GM19452 (cell line): ENCODE measurements around the gene JSRP1.

Source experiments
- ATAC-seq: cut with Tn5 transposase; IDR thresholded peaks from one replicate; pipeline ENCODE4 v1.9.1; 2021; ENCODE audit not compliant: unreplicated experiment

Gene JSRP1

GRCh38 chr19:2232286-2233151, 23.7 kb downstream of the JSRP1 start:
- no peak for ATAC-seq

- ATAC-seq, result no peak
Measured at GRCh38 chr19:2231621-2232221, 24.5 kb downstream of the JSRP1 start.

GRCh38 chr19:2230807-2231533, 25.2 kb downstream of the JSRP1 start:
- no peak for ATAC-seq

DNA sequence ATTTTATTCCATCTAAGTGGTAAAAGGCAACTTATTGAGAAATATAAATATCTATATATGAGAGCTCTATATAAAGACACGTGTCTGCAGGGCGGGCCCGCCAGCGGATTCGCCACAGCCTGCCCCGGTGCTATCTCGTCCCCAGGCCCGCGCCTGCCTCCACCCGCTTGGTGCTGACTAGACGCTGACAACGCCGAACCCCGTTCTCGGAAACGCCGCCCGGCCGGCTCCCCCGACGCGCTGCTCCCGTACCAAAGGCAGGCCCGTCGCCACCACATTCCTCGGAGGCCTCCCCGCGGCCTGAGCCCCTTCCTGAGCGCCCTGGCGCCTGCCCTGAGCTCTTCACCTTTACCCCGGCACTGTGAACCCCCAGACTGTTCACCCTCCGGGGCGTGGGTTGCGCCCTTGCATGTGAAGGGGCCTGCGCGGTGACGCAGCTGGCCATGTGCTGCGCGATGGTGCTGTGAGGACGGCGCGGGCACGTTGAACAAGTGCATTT, 26.1 kb downstream of the JSRP1 start:
- ATAC-seq, result no peak

DNA sequence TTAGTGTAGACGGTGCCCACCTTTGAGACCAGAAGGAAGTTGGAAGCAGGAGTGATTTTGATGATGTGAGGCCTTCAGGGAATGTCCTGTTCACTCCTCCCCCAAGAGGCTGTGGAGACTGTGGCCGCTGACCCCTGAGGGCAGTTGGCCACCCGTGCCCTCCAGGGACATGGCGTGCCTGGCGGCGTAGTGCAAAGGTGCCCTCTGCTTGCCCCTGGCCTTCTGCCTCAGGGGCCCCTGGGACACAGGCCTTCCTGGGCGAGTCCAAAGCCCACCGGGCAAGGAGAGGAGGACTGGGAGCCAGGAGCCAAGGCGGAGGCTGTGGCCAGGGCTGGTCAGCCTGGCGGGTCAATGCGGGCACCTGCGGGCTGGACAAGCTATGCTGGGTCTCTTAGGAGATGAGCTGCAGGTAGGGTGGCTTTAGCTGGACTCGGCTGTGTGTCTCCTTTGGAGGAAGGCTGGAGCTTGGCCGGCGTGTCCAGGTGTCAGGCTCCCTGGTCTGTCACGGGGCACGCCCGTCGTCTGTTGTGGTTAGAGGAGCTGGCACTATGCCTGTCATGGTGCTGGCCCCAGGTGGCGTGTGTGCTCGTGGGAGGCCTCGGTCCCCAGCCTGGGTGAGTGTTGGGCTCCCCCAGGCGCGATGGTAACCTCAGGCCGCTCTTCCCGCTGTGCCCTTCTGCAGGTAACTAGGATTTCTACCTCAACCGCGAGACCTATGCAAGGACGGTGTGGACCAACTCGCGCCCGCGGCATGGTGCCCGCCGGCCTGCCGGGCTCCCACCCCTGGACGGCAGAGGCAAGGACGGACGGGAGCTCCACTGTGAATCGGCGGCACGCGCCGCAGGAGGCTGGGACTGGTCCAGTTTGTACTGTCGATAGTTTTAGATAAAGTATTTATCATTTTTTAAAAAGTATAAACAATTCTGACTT, 26.8 kb downstream of the JSRP1 start:
- ATAC-seq, result no peak

DNA sequence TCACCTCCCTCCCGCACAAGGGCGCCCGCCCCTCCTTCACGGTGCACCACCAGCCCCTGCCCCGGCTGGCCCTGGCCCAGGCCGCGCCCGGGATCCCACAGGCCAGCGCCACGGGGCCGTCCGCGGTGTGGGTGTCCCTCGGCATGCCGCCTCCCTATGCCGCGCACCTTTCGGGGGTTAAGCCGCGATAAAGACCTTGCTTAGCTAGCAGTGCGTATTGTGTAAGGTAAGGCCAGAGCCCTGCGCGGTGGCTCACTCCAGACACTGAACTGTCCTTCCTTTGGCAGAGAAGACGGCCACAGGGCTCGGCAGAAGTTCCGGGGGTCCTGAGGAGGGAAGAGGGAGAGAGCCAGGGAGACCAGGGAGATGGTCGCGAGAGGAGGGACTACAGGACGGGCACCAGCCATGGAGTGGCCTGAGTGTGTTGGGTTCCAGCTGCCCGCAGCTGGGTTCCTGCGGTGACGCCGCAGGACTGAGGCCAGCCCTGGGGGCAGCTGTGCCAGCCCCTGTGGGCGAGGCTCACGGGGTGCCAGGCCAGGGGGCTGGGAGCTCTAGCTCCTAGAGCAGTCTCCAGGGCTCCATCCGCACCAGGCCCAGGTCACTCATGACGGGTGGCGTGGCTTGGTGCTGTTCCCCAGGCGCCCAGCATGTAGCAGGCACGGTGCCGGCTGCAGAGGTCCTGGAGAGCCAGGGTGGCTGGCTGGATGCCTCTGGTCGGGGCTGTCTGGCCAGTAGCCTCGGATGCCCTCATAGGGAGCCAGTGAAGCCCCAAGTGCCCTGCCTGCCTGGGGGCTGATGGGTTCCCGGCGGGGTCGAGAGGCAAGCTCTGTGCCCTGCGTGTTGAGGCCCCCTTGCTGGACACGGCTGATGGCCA, 27.8 kb downstream of the JSRP1 start:
- no peak for ATAC-seq

- no peak for ATAC-seq
Measured at GRCh38 chr19:2227415-2228156, 28.6 kb downstream of the JSRP1 start.

DNA sequence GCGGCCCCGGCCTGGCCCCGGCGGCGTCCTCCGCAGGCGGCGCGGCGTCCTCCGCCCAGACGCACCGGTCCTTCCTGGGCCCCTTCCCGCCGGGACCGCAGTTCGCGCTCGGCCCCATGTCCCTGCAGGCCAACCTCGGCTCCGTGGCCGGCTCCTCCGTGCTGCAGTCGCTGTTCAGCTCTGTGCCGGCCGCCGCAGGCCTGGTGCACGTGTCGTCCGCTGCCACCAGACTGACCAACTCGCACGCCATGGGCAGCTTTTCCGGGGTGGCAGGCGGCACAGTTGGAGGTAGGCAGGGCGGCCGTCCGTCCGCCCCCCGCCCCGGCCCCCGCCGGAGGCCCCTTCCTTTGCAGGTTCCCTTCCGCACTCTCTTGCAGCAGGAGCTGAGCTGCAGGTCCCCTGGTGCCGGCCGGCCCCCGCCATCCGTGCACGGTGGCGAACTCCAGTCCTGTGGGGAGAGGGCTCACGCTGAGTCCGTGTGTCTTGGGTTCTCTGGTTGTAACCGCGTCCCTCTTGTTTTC, 29.3 kb downstream of the JSRP1 start:
- no peak for ATAC-seq

- no peak for ATAC-seq
Measured at GRCh38 chr19:2226051-2226839, 30.0 kb downstream of the JSRP1 start.

DNA sequence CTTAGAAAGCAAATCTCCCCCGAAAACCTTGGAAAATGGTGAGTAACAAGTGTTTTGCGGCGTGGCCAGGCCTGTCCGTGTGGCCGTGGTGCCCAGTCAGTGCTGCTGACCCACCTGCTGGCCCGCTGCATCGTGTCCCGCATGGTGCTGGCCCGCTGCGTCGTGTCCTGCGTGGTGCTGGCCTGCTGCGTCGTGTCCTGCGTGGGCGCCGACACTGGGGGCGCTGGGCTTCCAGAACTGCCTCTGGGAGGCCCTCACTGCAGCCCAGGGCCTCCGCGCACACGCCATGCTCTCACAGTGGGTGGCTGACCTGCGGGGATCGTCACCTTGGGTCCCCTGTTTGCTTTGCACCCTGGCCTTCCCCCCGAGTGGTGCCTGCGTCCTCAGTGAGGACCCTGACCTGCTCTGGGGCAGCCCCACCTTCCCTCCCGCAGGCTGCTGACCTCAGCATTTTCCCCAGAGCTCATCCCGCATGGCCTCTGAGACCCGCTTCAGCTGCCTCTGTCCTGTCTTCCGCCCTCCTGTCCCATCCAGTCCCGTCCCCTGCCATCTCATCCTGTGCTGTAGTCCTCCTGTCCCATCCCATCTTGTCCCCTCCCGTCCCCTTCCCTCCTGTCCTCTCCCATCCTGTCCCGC, 30.7 kb downstream of the JSRP1 start:
- no peak for ATAC-seq

GRCh38 chr19:2224754-2225349, 31.4 kb downstream of the JSRP1 start:
- ATAC-seq, result no peak

GRCh38 chr19:2223959-2224358, 32.3 kb downstream of the JSRP1 start:
- no peak for ATAC-seq

- ATAC-seq, result no peak
Measured at GRCh38 chr19:2223391-2223790, 32.8 kb downstream of the JSRP1 start.

- ATAC-seq, result no peak
Measured at GRCh38 chr19:2221918-2222317, 34.3 kb downstream of the JSRP1 start.

- no peak for ATAC-seq
Measured at GRCh38 chr19:2221250-2221831, 34.9 kb downstream of the JSRP1 start.

DNA sequence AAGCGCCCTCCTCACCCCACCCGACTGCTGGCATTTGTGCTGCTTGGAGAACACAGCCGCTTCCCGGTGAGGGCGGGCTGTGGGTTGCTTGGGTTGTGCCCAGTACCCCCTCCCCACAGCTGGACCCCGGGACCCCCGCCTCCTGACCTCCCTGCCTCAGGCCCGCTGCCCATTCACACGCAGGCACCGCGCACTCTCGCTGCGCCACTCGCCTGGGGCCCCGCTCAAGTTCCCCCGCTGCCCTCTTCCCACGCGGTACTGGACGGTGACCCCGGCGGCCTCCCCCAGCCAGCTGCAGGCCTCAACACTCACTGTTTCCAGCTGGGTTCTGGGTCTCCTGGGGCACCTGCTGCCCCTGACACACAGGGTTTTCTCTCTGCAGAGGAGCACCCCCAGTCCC, 36.5 kb downstream of the JSRP1 start:
- ATAC-seq, result no peak

GRCh38 chr19:2217591-2217990, 38.6 kb downstream of the JSRP1 start:
- ATAC-seq, result no peak
